NB4 (cell line): ENCODE measurements around the gene GSTT4.
"Not testable (repeated sequence)": the region's sequence is repeated elsewhere in the genome, so short reads cannot be mapped to it uniquely, and the experiment has no call there.

Experiments used
- CTCF ChIP-seq: IDR thresholded peaks from one replicate; pipeline ENCODE4 v1.5.1; 2012; ENCODE audit warnings: low read depth, low read length
- POLR2A ChIP-seq: IDR thresholded peaks from 2 replicates; pipeline ENCODE4 v1.6.1; 2011; ENCODE audit warnings: mild to moderate bottlenecking; ENCODE audit not compliant: insufficient read length; ENCODE audit errors: extremely low read depth

- TF ChIP-seq CTCF, POLR2A: not testable (repeated sequence)
Observed at GRCh38 chr22:23974345-23974744, 30.9 kb downstream of the GSTT4 start, which contains the start of gene DDT.
